LNCaP clone FGC (cell line): Measurements from ENCODE around the gene HDAC4.

ENCODE experiments used
- DNase-seq: peaks from one replicate; pipeline ENCODE4 v3.0.0-alpha.2; 2011; ENCODE audit warnings: low read depth
- H3K4me3 ChIP-seq: 2 replicates; pipeline ENCODE4 v1.5.1; 2011; ENCODE audit warnings: mild to moderate bottlenecking, low read depth, low read length, control low read depth
- CTCF ChIP-seq: IDR thresholded peaks from 2 replicates; pipeline ENCODE4 v1.5.1; 2012; ENCODE audit warnings: mild to moderate bottlenecking; ENCODE audit not compliant: control insufficient read depth, insufficient read depth; ENCODE audit errors: extremely low read depth

Gene HDAC4

GRCh38 chr2:239150125-239151011 is 250.5 kb downstream of the HDAC4 start:
- no peak for TF ChIP-seq CTCF
- H3K4me3 ChIP-seq, result no peak overlapping the region
- DNase-seq, result no peak

- no peak overlapping the region for H3K4me3 ChIP-seq
- no peak for TF ChIP-seq CTCF
- DNase-seq, result no peak
Observed at GRCh38 chr2:239149501-239149900, 251.3 kb downstream of the HDAC4 start.

- no peak for DNase-seq
- TF ChIP-seq CTCF, result no peak
- H3K4me3 ChIP-seq, result no peak overlapping the region
Observed at GRCh38 chr2:239148495-239149200, 252.2 kb downstream of the HDAC4 start.

- no peak for TF ChIP-seq CTCF
- DNase-seq, result no peak
- no peak overlapping the region for H3K4me3 ChIP-seq
Observed at GRCh38 chr2:239147376-239147775, 253.4 kb downstream of the HDAC4 start.

GRCh38 chr2:239146741-239147181 is 254.1 kb downstream of the HDAC4 start:
- H3K4me3 ChIP-seq, result no peak overlapping the region
- no peak for DNase-seq
- no peak for TF ChIP-seq CTCF

GRCh38 chr2:239146011-239146641 is 254.7 kb downstream of the HDAC4 start:
- TF ChIP-seq CTCF, result no peak
- no peak overlapping the region for H3K4me3 ChIP-seq
- no peak for DNase-seq
